Tongue (tissue), 2 donors: ENCODE measurements around the gene PRPF6. TPM values are rescaled to one million over a fixed set of nuclear protein-coding genes. Genes with fewer than 3 reads are reported as not detected.
A peak's percentile ranks its signal among the peaks of the same experiment; 100 is the strongest.
"Not testable (repeated sequence)": the region's sequence is repeated elsewhere in the genome, so short reads cannot be mapped to it uniquely, and the experiment has no call there.

Source experiments
- DNase-seq: peaks from one replicate; pipeline ENCODE4 v3.0.0-alpha.2; 2015
- total RNA-seq: library from RNA; depleted of rRNA; stranded (reverse); fragments of >200 nt; gene quantifications from one replicate; pipeline ENCODE4 v1.2.3, GENCODE V29; 2014

Gene PRPF6
- total RNA-seq, 1 donor from 2014 or later, result 62.5 TPM

GRCh38 chr20:64012385-64013154 lies 31.6 kb downstream of the PRPF6 start:
- not testable (repeated sequence) for DNase-seq

GRCh38 chr20:64015635-64016034 lies 34.7 kb downstream of the PRPF6 start:
- no peak for DNase-seq

GRCh38 chr20:64021124-64021975 lies 40.4 kb downstream of the PRPF6 start:
- no peak for DNase-seq

GRCh38 chr20:64022671-64023360 lies 41.9 kb downstream of the PRPF6 start:
- DNase-seq, result no peak

- no peak for DNase-seq
Observed at GRCh38 chr20:64023361-64024140, 42.6 kb downstream of the PRPF6 start.

- no peak for DNase-seq
Observed at GRCh38 chr20:64024141-64024990, 43.4 kb downstream of the PRPF6 start.

GRCh38 chr20:64025101-64025825 lies 44.3 kb downstream of the PRPF6 start:
- no peak for DNase-seq

GRCh38 chr20:64025826-64026412 lies 45.0 kb downstream of the PRPF6 start:
- no peak for DNase-seq

GRCh38 chr20:64027981-64028685 lies 47.2 kb downstream of the PRPF6 start:
- DNase-seq, result peak; percentile 38

GRCh38 chr20:64029293-64030117 lies 48.6 kb downstream of the PRPF6 start:
- no peak for DNase-seq

GRCh38 chr20:64030371-64031134 lies 49.6 kb downstream of the PRPF6 start:
- DNase-seq, result no peak

- no peak for DNase-seq
Observed at GRCh38 chr20:64031822-64032314, 50.9 kb downstream of the PRPF6 start.

GRCh38 chr20:64032706-64033624 lies 52.0 kb downstream of the PRPF6 start:
- no peak for DNase-seq

GRCh38 chr20:64033981-64034493 lies 53.1 kb downstream of the PRPF6 start:
- DNase-seq, result no peak

- no peak for DNase-seq
Observed at GRCh38 chr20:64035066-64035932, 54.4 kb downstream of the PRPF6 start.
